ENCODE results near the gene ARSH.
"Not testable (repeated sequence)": the region's sequence is repeated elsewhere in the genome, so short reads cannot be mapped to it uniquely, and the experiment has no call there.

ARSH gene

GRCh38 chrX:2972391-2972790 lies 34.0 kb upstream of the ARSH start:
- Histone ChIP-seq H3K27ac (no peak overlapping the region), H3K4me3 (ENCODE audit: low read depth, low read length) (no peak overlapping the region), H3K4me2 (ENCODE audit: low read length) (no peak overlapping the region), H3K79me2 (no peaks in the 10 kb centered on the region), H3K4me1 (no peaks in the 10 kb centered on the region), H3K9me3 (ENCODE audit: control insufficient read depth, low read length) (no peaks in the 10 kb centered on the region), H3K27me3 (ENCODE audit: control insufficient read depth, insufficient read depth, low read length) (no peaks in the 10 kb centered on the region), H2AFZ (no peak overlapping the region), H3K36me3 (ENCODE audit: control insufficient read depth, insufficient read depth, low read length) (no peaks in the 10 kb centered on the region), H3K9ac (no peak overlapping the region)
- TF ChIP-seq CTCF (IDR thresholded peaks at IDR 0.05), result no peak

GRCh38 chrX:2974961-2975360 lies 31.4 kb upstream of the ARSH start:
- no peak for TF ChIP-seq CTCF (IDR thresholded peaks at IDR 0.05)
- H3K4me1 ChIP-seq, result no peaks in the 10 kb centered on the region
- H3K9me3 ChIP-seq (ENCODE audit: control insufficient read depth, low read length), result no peaks in the 10 kb centered on the region
- no peak overlapping the region for H3K4me3 ChIP-seq (ENCODE audit: low read depth, low read length)
- H3K79me2 ChIP-seq, result no peaks in the 10 kb centered on the region
- no peak overlapping the region for H3K27ac ChIP-seq
- no peaks in the 10 kb centered on the region for H3K27me3 ChIP-seq (ENCODE audit: control insufficient read depth, insufficient read depth, low read length)
- no peak overlapping the region for H3K4me2 ChIP-seq (ENCODE audit: low read length)
- no peak overlapping the region for H2AFZ ChIP-seq
- no peak overlapping the region for H3K9ac ChIP-seq
- no peaks in the 10 kb centered on the region for H3K36me3 ChIP-seq (ENCODE audit: control insufficient read depth, insufficient read depth, low read length)

GRCh38 chrX:2978639-2979038 lies 27.7 kb upstream of the ARSH start:
- H2AFZ ChIP-seq, H3K9ac ChIP-seq, H3K4me1 ChIP-seq: not testable (repeated sequence)

GRCh38 chrX:2984342-2984741 lies 22.0 kb upstream of the ARSH start:
- no peaks in the 10 kb centered on the region for H3K4me1 ChIP-seq
- no peak overlapping the region for H3K4me3 ChIP-seq (ENCODE audit: low read depth, low read length)
- no peak for TF ChIP-seq CTCF (IDR thresholded peaks at IDR 0.05)

More at GRCh38 chrX:2978639-2979038, 27.7 kb upstream of the ARSH start:
- not testable (repeated sequence) for H3K27me3 ChIP-seq (ENCODE audit: control insufficient read depth, insufficient read depth, low read length); H3K4me2 ChIP-seq (ENCODE audit: low read length); H3K36me3 ChIP-seq (ENCODE audit: control insufficient read depth, insufficient read depth, low read length); H3K27ac ChIP-seq; H3K9me3 ChIP-seq (ENCODE audit: control insufficient read depth, low read length); H3K4me3 ChIP-seq (ENCODE audit: low read depth, low read length); H3K79me2 ChIP-seq

GRCh38 chrX:2989565-2989964 lies 16.8 kb upstream of the ARSH start:
- TF ChIP-seq CTCF (IDR thresholded peaks at IDR 0.05), result no peak
- Histone ChIP-seq H3K79me2 (no peaks in the 10 kb centered on the region), H3K27me3 (ENCODE audit: control insufficient read depth, insufficient read depth, low read length) (no peaks in the 10 kb centered on the region), H3K9me3 (ENCODE audit: control insufficient read depth, low read length) (no peaks in the 10 kb centered on the region), H3K27ac (no peak overlapping the region), H3K9ac (no peak overlapping the region), H3K36me3 (ENCODE audit: control insufficient read depth, insufficient read depth, low read length) (no peaks in the 10 kb centered on the region), H3K4me2 (ENCODE audit: low read length) (no peak overlapping the region), H3K4me1 (no peaks in the 10 kb centered on the region), H2AFZ (no peak overlapping the region), H3K4me3 (ENCODE audit: low read depth, low read length) (no peak overlapping the region)

More at GRCh38 chrX:2984342-2984741, 22.0 kb upstream of the ARSH start:
- Histone ChIP-seq H3K9ac (no peak overlapping the region), H3K4me2 (ENCODE audit: low read length) (no peak overlapping the region), H3K79me2 (no peaks in the 10 kb centered on the region), H2AFZ (no peak overlapping the region), H3K36me3 (ENCODE audit: control insufficient read depth, insufficient read depth, low read length) (no peaks in the 10 kb centered on the region), H3K27ac (no peak overlapping the region), H3K9me3 (ENCODE audit: control insufficient read depth, low read length) (no peaks in the 10 kb centered on the region), H3K27me3 (ENCODE audit: control insufficient read depth, insufficient read depth, low read length) (no peaks in the 10 kb centered on the region)
